GM21390 (cell line): ENCODE measurements around the gene QRSL1.
"Not testable (repeated sequence)": the region's sequence is repeated elsewhere in the genome, so short reads cannot be mapped to it uniquely, and the experiment has no call there.

Source experiments
- ATAC-seq: cut with Tn5 transposase; IDR thresholded peaks from one replicate; pipeline ENCODE4 v1.9.1; 2021; ENCODE audit not compliant: unreplicated experiment

Gene QRSL1

DNA sequence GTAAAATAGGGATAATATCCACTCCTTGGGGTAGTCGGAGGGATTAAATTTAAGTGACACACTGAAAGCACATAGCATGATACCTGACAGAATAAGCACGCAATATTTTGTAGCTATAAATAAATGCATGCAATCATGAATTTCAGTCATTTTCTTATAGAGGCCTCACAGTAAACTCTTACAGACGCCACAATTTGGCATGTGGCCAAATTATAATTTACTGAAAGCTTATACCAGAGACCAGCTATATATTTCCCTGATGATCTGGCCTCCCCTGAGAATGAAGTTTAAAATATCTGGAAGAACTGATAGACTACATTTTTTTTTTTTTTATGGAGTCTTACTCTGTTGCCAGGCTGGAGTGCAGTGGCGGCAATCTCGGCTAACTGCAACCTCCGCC, 40.9 kb downstream of the QRSL1 start:
- no peak for ATAC-seq

- ATAC-seq = no peak
These were observed 42.3 kb downstream of the QRSL1 start for GRCh38 chr6:106671651-106672050.

GRCh38 chr6:106674541-106675229, 45.3 kb downstream of the QRSL1 start:
- ATAC-seq = no peak

DNA sequence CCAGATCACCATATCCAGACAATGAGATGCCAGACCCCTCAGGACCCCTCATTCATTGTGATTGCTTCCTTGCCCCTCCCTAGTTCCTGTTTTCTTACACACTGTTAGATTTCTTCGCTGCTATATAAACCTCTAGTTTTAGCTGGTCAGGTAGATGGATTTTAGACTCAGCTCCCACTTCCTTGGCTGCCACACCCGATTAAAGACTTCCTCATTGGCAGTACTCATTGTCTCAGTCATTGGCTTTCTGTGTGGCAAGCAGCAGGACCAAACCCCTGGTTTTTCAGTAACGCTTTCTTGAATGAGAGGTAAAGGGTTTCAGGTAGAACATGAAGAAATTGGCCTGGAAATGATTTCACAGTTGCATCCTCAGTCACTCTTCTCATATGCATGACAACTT, 47.9 kb downstream of the QRSL1 start:
- ATAC-seq = no peak

DNA sequence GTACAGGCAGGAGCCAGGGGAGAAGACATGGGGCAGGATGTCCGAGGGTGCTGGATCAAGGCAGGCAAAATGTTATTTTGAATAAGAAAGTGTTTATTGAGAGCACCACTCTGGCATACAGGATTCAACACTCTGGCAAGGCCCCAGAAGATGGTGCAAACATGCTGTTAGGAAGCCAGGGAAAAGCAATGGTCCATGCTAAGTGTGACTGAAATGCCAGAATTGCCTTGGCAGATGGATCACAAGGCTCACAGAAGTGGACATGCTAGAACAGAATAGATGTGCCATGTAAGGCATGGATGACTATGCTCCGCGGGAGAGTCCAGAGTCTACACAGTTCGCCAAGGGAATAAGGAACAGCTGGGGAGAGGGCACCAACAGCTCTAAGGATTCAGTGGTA, 54.6 kb downstream of the QRSL1 start:
- no peak for ATAC-seq

GRCh38 chr6:106685833-106686232, 56.5 kb downstream of the QRSL1 start:
- ATAC-seq = no peak

DNA sequence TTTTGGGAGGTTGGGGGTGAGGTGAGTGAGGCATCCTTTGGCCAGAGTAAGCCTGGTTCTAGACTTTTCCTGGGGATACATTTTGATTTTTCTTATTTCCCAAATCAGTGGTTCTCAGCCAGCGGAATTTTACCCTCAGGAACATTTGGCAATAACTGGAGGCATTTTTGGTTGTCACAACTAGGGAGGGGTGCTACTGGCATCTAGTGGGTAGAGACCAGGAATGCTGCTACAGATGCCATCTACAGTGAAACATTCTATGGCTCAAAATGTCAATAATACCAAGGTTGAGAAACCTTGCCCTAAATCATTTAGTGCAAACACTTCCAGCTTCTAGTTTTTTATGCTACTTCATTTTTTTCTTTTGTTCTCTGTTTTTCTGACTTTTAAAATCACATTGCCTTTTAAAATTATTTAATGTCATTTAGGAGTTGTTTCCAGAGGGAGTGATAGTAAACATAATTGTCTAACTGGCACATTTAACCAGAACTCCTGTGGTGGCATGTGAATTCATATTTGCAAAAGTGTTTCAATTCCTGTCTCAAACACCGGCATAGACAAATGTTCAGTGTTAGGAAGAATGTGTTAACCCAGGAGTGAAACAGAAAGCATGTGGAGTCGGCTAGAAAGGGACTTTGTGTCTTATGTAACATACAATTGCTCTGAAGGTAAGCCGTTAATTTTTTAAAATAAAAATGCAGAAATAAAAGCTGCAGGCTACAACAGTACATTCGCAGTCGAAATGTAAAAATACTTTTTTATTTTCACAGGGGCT, 59.0 kb downstream of the QRSL1 start:
- ATAC-seq = no peak

DNA sequence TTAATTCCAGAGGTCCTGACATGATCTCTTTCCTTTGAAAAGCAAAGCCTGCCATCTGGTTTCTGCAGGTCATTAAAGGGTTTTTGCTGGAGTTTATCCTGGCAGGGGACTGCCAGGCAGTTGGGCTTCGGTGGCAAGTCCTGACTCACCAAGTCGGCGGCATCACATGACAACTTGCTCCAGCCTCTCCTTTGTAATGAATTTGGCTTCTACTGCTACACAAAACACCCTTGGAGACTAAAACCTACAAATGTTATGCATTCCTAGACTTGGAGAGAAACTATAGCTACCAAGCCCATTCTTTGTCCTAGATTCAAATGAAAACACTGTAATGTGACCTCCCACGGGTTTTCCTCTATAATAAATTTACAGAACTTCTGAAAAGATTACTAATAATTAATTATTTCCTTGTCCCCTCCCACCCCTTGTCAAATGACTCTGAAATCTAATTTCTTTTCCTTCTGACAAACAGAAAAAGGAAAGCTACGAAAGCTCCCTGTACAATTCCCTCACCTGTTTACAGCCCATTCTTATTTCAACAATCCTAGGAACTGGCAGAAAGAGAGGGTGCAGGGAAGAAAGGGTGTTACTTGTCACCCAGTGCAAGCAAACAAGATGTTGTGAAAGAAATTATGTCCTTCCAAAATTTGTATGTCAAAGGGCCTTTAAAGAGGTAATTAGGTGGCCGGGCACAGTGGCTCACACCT, 62.9 kb downstream of the QRSL1 start:
- ATAC-seq = no peak

DNA sequence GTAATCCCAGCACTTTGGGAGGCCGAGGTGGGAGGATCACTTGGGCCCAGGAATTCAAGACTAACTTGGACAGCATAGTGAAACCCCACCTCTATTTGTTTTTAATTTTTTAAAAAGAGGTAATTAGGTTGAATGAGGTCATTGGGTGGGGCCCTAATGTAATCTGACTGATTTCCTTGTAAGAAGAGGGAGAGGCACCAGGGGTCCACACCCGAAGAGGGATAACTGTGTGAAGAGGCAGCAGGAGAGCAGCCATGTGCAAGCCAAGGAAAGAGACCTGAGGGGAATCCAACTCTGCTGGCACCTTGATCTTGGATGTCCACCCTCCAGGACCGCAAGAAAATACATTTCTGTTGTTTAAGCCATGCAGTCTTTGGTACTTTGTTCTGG, 63.4 kb downstream of the QRSL1 start:
- ATAC-seq = no peak

DNA sequence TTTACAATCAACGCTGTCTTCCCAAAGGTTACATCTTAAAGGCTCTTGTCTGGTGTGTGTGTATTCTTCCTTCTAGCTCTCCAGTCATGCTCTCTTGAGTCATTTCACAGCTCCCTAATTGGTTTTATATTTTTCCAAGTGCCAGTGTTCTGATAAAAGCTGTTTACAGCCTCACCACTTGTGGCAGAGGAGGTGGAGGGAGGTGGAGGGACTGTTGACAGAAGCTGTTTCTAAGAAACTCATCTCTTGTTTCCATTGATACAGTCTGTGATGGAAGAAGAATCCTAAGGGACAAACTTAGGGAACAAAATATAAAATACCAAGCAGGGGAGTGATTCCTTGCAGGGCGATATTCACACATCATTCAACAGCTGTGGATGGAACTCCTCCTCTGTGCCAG, 64.0 kb downstream of the QRSL1 start:
- ATAC-seq = no peak

- ATAC-seq = no peak
These were observed 65.0 kb downstream of the QRSL1 start for GRCh38 chr6:106694343-106694742.

DNA sequence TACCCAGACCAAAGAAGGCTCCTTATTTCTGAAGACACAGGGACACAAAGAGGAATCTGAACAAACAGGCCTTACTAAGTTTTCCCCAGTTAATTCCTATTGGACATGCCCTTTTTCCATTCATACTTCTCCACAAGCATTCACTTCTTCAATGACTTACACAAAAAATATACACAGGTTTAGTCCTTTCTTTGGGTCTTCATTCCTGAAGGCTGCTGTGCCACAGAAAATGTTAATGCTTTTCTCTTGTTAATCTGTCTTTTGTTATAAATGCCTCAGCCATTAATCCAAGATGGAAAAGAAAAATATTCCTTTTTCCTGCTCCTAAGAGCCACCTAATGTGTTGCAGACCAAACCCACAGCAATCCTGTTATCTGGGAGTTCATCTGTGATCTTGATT, 71.2 kb downstream of the QRSL1 start:
- ATAC-seq = no peak

DNA sequence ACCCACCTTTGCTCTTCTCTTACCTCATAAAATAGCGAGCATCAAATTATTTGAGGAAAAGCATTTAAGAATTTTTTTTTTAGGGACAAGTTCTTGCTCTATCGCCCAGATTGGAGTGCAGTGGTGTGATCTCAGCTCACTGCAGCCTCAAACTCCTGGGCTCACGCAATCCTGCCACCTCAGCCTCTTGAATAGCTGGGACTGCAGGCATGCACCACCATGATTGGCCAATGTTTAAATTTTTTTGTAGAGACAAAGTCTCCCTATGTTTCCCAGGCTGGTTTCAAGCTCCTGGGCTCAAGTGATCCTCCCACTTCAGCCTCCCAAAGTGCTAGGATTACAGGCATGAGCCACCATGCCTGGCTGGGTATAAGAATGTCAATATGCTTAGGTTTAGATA, 71.8 kb downstream of the QRSL1 start:
- ATAC-seq = not testable (repeated sequence)

- peak; percentile 45 for ATAC-seq
These were observed 72.7 kb downstream of the QRSL1 start for GRCh38 chr6:106702046-106702445.

DNA sequence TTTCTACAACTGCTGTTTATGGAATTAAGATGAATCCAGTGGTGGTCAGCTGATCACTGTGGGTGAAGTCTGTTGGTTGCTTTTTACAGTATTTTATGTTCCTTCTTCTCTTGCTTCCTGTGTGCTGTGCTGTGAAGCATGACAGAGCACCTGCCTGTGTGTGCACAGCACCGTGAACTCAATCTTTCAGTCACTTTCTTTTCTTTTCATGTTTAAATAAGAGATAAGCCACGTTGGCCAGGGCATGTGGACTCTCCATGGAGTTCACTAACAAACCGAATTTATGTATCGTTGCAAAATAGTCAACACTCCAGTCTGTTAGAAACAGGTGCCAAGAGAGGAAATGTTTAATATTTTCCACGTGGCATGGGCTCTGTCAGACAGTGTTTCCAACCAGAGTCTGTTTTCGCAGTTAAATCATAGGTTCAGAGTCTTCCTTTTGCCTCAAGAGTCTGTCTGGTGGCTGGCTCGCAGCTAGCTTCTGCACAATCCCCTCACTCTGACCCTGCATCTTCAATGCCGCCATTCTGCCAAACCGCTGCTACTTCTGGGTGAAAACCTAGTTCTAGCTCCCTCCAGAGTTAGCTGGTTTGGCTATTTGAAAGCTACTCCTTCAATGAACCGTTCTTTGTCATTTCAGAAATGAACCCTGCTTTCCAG, 73.2 kb downstream of the QRSL1 start:
- ATAC-seq = peak; percentile 94

DNA sequence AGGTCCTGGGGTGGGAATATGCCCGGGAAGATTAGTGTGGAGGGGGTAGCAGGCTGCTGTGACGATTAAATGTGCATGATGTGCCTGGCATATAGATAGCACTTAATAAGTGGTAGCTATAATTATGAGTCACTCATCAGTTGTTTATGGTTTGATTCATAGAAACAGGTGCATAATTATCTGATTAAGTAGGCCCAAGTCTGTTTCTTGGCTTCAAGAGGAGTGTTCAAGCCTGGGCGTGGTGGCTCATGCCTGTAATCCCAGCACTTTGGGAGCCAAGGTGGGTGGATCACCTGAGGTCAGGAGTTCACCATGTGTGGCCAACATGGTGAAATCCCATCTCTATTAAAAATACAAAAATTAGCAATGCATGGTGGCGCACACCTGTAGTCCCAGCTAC, 74.9 kb downstream of the QRSL1 start:
- ATAC-seq = no peak

DNA sequence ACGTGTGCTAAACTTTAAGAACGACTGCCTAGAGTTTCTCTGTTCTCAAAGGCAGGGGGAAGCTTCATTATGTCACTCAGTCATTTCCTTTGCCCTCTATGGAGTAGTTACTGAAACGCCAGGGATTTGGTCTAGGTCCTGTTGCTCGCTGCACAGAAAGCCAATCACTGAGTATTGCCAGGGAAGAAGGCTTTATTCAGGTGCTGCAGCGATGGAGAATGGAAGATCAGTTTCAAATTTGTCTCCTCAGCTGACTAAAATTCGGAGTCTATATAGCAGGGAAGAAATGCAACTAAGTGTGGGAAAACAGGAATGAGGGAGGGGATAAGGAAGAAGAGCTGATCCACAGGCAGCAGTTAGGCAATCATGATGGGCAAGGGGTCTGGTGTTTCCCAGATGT, 75.8 kb downstream of the QRSL1 start:
- no peak for ATAC-seq

GRCh38 chr6:106710580-106710979, 81.2 kb downstream of the QRSL1 start:
- no peak for ATAC-seq

DNA sequence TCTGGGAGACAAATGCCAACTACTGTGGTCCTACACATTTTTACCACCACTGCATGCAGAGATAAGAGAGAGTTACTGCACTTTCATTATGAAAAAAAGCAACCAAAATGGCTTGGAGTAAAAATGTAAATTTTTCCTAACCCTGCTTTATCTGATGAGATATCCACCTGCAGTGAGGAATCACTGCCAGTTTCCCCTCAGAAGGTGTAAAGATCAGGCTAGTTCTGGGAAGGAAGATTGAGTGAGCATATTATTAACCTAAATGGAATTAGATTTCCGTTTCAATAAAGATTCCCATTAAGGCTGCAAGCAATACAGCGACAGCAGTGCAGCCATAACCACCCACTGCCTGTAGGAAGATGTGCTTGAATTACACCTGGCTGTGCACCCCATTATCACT, 84.9 kb downstream of the QRSL1 start:
- ATAC-seq = no peak

DNA sequence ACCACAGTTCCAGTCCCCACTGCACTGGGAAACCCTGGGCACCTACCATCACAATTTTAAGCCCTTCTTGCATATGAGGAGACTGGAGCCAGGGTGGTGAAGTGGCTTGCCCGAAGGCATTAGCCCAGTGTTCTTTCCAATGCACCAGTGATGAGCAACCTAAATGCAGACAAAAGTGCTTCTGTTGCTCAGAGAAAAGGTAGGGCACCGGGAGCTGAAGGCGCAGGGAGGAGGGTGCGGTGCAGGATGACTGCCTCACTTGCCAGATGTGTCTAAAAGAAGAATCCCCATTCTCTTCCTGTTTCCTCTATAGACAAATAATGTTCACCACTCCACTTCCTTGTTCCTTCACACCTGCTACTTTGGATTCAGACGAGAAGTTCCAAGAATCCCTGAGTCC, 86.5 kb downstream of the QRSL1 start:
- ATAC-seq = no peak

- ATAC-seq = no peak
These were observed 87.6 kb downstream of the QRSL1 start for GRCh38 chr6:106716966-106717365.
